ENCODE results near the gene SYNPO2L. TPM values are rescaled to one million over a fixed set of nuclear protein-coding genes. Genes with fewer than 3 reads are reported as not detected.
"Not testable (repeated sequence)": the region's sequence is repeated elsewhere in the genome, so short reads cannot be mapped to it uniquely, and the experiment has no call there.

SYNPO2L gene
- total RNA-seq, 1 experiment from 2014 or later = not detected

DNA sequence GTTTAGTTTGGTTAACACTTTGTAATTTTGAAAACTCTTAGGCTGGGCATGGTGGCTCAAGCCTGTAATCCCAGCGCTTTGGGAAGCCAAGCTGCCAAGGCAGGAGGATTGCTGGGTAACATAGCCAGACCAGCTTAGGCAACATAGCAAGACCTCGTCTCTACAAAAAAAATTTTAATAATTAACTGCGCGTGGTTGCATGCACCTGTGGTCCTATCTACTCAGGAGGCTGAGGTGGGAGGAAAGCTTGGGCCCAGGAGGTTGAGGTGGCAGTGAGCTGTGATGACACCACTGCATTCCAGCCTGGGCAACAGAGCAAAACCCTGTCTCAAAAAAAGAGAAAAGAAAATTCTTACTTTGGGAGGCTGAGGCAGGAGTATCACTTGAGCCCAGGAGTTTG, 32.8 kb downstream of the SYNPO2L start:
- no peak for DNase-seq (ENCODE audit: low spot score)

DNA sequence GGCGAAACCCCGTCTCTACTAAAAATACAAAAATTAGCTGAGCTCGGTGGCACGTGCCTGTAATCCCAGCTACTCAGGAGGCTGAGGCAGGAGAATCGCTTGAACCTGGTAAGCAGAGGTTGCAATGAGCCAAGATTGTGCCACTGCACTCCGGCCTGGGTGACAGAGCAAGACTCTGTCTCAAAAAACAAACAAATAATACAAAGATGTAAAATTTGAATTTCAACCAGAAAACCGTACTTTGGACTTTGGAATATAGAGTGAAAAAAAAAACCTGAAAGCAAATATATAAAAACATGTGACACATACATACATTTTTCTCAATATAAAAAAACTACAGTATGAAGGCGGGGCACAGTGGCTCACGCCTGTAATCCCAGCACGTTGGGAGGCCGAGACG, 34.9 kb downstream of the SYNPO2L start:
- not testable (repeated sequence) for DNase-seq (ENCODE audit: low spot score)

DNA sequence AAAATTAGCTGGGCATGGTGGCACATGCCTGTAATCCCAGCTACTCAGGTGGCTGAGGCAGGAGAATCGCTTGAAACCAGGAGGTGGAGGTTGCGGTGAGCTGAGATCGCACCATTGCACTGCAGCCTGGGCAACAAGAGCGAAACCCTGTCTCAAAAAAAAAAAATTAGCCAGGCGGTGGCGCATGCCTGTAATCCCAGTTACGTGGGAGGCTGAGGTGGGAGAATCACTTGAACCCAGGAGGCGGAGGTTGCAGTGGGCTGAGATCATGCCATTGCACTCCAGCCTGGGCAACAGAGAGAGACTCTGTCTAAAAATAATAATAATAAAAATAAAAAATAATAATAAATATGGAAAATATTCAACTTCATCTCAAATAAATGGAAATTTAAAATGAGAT, 38.7 kb downstream of the SYNPO2L start:
- DNase-seq (ENCODE audit: low spot score) = not testable (repeated sequence)

DNA sequence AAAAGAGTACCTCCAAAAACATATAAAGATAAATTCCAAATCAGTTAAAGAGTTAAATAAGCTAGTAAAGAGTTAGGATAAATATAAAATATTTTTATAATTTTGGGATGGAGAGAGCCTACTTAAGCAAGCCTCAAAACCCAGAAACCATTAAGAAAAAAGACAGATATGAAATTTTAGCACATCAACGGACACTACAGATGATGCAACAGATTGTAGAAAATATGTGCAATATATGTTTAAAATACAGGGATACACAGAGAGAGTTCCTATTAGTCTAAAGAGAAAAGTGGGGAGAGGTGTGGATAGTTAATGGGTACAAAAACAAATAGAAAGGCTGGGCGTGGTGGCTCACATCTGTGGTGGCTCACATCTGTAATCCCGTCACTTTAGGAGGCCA, 41.1 kb downstream of the SYNPO2L start:
- no peak for DNase-seq (ENCODE audit: low spot score)

DNA sequence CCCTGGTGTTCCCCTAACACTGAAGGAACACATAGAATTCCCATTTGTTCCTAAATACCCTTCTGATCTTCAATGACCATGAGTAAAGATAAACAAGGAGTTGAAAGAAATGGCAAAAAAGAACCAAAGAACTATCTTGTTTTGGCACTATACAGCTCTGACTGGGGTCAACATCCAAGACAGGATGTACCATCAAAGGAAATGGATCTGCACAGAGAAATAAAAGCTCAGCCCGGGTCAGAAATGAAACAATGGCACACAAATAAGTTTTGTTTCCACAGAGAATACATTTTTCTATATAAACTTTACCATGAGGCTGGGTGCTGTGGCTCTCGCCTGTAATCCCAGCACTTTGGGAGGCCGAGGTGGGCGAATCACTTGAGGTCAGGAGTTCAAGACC, 46.7 kb downstream of the SYNPO2L start:
- no peak for DNase-seq (ENCODE audit: low spot score)

DNA sequence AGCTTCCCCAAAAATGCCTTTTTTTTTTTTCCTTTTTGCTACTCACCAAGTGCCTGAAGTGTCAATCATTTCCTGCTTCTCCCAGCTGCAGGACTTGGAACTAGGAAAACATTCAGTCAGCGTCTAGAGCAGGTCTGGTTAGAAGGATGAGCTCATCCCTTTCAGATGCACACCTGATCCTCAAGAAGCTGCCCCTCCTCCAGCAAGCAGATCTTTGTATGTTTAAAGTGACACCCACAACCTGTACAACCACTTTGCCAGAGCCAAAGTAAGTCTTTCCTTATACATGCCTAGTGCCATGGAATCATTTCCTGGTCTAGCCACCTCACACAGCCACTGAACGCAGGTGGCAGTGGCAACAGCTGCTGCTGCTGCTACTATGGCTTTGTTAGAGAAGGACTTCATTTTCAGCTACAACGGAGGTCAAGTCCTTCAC, 54.3 kb downstream of the SYNPO2L start:
- peak; percentile 95 for DNase-seq (ENCODE audit: low spot score)

DNA sequence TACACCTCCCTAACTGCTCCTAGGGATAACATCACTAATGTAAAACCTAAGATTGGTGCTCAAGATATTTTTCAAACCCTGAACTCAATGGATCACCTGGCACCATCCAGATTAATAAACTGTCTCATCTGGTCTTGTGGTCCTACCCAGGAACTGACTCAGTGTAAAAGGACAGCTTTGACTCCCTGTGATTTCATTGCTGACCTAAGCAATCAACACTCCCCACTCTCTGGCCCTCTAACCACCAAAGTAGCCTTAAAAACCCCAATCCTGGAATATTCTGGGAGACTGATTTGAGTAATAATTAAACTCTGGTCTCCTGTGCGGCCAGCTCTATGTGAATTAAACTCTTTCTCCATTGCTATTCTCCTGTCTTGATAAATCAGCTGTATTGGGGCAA, 58.5 kb downstream of the SYNPO2L start:
- DNase-seq (ENCODE audit: low spot score) = no peak

Other genes with a start within 250 kb of the SYNPO2L start
- 57.9 and 60.0 TPM in 2 replicates for gene ANXA7, start 242.0 kb downstream of the SYNPO2L start, total RNA-seq (2014; rRNA removed; shearing (Covaris generic))
- 0.64 and 1.1 TPM in 2 replicates for gene MSS51, start 222.5 kb downstream of the SYNPO2L start, total RNA-seq (2014; rRNA removed; shearing (Covaris generic))
- gene PPP3CB, start 160.0 kb downstream of the SYNPO2L start, total RNA-seq (2014; rRNA removed; shearing (Covaris generic)) = 4.9 and 7.1 TPM in 2 replicates
- 43.7 and 44.6 TPM in 2 replicates for gene USP54, start 64.7 kb downstream of the SYNPO2L start, total RNA-seq (2014; rRNA removed; shearing (Covaris generic))
- gene MYOZ1, start 14.6 kb downstream of the SYNPO2L start, total RNA-seq (2014; rRNA removed; shearing (Covaris generic)) = not detected in 2 replicates
- gene AGAP5, start 42.1 kb upstream of the SYNPO2L start, total RNA-seq (2014; rRNA removed; shearing (Covaris generic)) = 1.1 and 2.8 TPM in 2 replicates
- gene SEC24C, start 88.3 kb upstream of the SYNPO2L start, total RNA-seq (2014; rRNA removed; shearing (Covaris generic)) = 63.2 and 76.5 TPM in 2 replicates
- gene CHCHD1, start 126.0 kb upstream of the SYNPO2L start, total RNA-seq (2014; rRNA removed; shearing (Covaris generic)) = 57.6 and 65.8 TPM in 2 replicates
- gene ZSWIM8, start 129.6 kb upstream of the SYNPO2L start, total RNA-seq (2014; rRNA removed; shearing (Covaris generic)) = 32.9 and 40.0 TPM in 2 replicates
- gene NDST2, start 155.6 kb upstream of the SYNPO2L start, total RNA-seq (2014; rRNA removed; shearing (Covaris generic)) = 18.6 and 19.8 TPM in 2 replicates
- gene CAMK2G, start 218.5 kb upstream of the SYNPO2L start, total RNA-seq (2014; rRNA removed; shearing (Covaris generic)) = 44.2 and 48.3 TPM in 2 replicates

Data from HT-29 (cell line).